Ramos (cell line): ENCODE data around the gene AZGP1.
"Not testable (repeated sequence)": the region's sequence is repeated elsewhere in the genome, so short reads cannot be mapped to it uniquely, and the experiment has no call there.

Experiments
- in situ Hi-C: fragments of 300-500 bp; cut with MboI; formaldehyde crosslinking; loops from one replicate; pipeline ENCODE4 v1.14.3; 2022; ENCODE audit warnings: low sequenced_read_pairs; ENCODE audit not compliant: unreplicated experiment

AZGP1 gene

GRCh38 chr7:99975782-99976521 is at the start of gene AZGP1:
AZGP1 (minus strand) TSS chr7:99976031; CDS start chr7:99976020, 11 bp downstream.
- in situ Hi-C loops: no loop called here

- in situ Hi-C loops: no loop called here
Observed at GRCh38 chr7:100024020-100024619, 48.3 kb upstream of the AZGP1 start.

DNA sequence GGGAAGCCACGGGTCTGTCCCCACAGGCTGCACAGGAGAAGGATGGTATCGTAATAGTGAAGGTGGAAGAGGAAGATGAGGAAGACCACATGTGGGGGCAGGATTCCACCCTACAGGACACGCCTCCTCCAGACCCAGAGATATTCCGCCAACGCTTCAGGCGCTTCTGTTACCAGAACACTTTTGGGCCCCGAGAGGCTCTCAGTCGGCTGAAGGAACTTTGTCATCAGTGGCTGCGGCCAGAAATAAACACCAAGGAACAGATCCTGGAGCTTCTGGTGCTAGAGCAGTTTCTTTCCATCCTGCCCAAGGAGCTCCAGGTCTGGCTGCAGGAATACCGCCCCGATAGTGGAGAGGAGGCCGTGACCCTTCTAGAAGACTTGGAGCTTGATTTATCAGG is 47.7 kb upstream of the AZGP1 start:
- in situ Hi-C loops: no loop called here

GRCh38 chr7:100022621-100023020 is 46.8 kb upstream of the AZGP1 start:
- in situ Hi-C loops: no loop called here

GRCh38 chr7:100021297-100021696 is 45.5 kb upstream of the AZGP1 start:
- in situ Hi-C loops: no loop called here

DNA sequence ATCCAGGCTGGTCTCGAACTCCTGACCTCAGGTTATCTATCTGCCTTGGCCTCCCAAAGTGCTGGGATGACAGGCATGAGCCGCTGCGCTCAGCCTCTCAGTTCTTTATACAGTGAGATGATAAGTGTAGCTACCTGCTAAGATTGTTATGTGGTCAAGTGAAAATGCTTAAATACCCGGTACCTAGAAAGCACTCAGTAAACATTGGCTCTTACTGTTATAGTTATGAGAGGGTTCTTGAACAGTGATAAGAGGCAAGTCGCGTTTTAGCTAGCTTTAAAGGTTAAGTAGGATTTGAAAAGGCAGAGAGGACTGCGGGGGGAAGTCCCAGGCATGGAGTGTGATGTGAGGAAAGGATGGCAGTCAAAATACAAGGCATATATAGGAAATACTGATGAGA is 44.1 kb upstream of the AZGP1 start:
- in situ Hi-C loops: no loop called here

GRCh38 chr7:100017875-100018274 is 42.0 kb upstream of the AZGP1 start:
- in situ Hi-C loops: no loop called here

- in situ Hi-C loops: no loop called here
Observed at GRCh38 chr7:100017300-100017699, 41.5 kb upstream of the AZGP1 start.

GRCh38 chr7:100016215-100016901 is 40.5 kb upstream of the AZGP1 start:
- in situ Hi-C loops: no loop called here

- in situ Hi-C loops: no loop called here
Observed at GRCh38 chr7:100015232-100016214, 39.7 kb upstream of the AZGP1 start, which contains the start of gene ZKSCAN1. ZKSCAN1 (plus strand) TSS chr7:100015596; CDS start chr7:100023507, 7,911 bp downstream.

- in situ Hi-C loops: no loop called here
Observed at GRCh38 chr7:100013328-100013676, 37.5 kb upstream of the AZGP1 start.

- in situ Hi-C loops: not testable (repeated sequence)
Observed at GRCh38 chr7:100012385-100013327, 36.8 kb upstream of the AZGP1 start.

DNA sequence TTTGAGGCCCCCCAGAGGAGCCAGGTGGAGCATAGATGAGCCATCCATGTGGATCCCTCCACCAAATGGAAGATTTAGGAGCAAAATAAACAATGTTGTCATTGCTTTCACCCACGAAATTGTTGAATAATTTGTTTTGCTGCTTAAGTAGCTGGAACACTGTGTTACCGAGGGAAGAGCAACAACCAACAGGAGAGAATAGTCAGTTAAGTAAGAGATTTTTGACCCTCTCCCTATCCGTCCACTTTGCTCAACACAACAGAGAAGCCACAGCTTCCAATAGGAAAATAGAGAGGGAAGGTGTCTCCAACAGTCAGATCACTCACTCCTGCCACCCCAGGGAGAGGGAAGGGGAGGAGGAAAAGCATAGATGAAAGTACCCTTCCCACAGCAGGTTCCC is 35.7 kb upstream of the AZGP1 start:
- in situ Hi-C loops: no loop called here

DNA sequence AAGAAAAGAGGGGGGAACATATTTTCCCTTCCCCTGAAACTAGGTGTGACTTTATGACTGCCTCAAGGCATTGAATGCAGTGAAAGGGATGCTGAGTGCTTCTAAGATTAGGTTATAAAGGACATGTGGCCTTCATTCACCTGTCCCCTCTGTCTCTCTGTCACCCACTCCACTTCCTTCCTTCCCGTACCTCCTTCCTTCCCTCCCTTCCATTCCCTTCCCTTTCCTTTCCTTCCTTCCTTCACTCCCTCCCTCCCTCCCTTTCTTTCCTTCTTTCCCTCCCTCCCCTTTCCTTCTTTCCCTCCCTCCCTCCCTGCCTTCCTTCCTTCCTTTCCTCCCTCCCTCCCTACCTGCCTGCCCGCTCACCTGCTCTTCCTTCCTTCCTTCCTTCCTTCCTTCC is 35.1 kb upstream of the AZGP1 start:
- in situ Hi-C loops: no loop called here

GRCh38 chr7:100009952-100010351 is 34.1 kb upstream of the AZGP1 start:
- in situ Hi-C loops: not testable (repeated sequence)

DNA sequence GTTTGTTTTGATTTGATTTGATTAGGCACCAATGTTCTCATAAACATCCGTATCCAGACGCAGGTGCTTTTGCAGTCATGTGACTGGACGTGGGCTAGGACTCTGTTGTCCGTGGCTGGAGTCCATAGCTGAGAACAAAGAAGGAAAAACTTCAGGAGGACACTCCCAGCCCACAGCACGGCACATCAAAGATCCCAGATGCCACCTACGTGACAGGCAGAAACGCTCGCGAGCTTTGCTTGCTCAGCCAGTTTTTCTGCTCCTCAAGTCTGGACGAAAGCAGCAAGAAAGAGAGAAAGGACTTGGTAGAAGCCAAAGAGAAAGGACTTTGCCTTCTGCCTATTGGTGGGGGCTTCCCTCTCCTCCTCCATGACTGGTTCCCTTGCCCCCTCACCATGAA is 32.7 kb upstream of the AZGP1 start:
- in situ Hi-C loops: no loop called here

GRCh38 chr7:100007887-100008286 is 32.1 kb upstream of the AZGP1 start:
- in situ Hi-C loops: no loop called here

GRCh38 chr7:100003711-100004661 is 28.2 kb upstream of the AZGP1 start:
- in situ Hi-C loops: no loop called here
